WERI-Rb-1 (cell line): Measurements from ENCODE around the gene WWP2.
"Not testable (repeated sequence)": the region's sequence is repeated elsewhere in the genome, so short reads cannot be mapped to it uniquely, and the experiment has no call there.

ENCODE experiments used
- DNase-seq: peaks from one replicate; pipeline ENCODE4 v3.0.0-alpha.2; 2020
- H3K27ac ChIP-seq: fragments of 250-450 bp; sonication (Bioruptor Pico); 2 replicates; pipeline ENCODE4 v1.5.1; 2020; ENCODE audit warnings: mild to moderate bottlenecking, moderate library complexity
- H3K27me3 ChIP-seq: fragments of 250-450 bp; sonication (Bioruptor Pico); 2 replicates; pipeline ENCODE4 v1.5.1; 2021; ENCODE audit warnings: mild to moderate bottlenecking, low read depth, moderate library complexity; ENCODE audit not compliant: insufficient read depth, severe bottlenecking
- H3K36me3 ChIP-seq: fragments of 250-450 bp; sonication (Bioruptor Pico); 2 replicates; pipeline ENCODE4 v1.5.1; 2020; ENCODE audit warnings: mild to moderate bottlenecking, moderate library complexity
- H3K4me3 ChIP-seq: 2 replicates; pipeline ENCODE4 v1.5.1; 2011; ENCODE audit warnings: low read depth, mild to moderate bottlenecking, control low read depth, low read length
- H3K9me3 ChIP-seq: fragments of 250-450 bp; sonication (Bioruptor Pico); 2 replicates; pipeline ENCODE4 v1.5.1; 2021; ENCODE audit warnings: mild to moderate bottlenecking, moderate library complexity; ENCODE audit not compliant: severe bottlenecking
- TF ChIP-seq, protein P1 (sequence below): IDR thresholded peaks from 2 replicates; pipeline ENCODE4 v1.5.1; 2011; ENCODE audit warnings: low read depth, mild to moderate bottlenecking, control low read depth, inconsistent platforms, low read length

The WWP2 gene

DNA sequence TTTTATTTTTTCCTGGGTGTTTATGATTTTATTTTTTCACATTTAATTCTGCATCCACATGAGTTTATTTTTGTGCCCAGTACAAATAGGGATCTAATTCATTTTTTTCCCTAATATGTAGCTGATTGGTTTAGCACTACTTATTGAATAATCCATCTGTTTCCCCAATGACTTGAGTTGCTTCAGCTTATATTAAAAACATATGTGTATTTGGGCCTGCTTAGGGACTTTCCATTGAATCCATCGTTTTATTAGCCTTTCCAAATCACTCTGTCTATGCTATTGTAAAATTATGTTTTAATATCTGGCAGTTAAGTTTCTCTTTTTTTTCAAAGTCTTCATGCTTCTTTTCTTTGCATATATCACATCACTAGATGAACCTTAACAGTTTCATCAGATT is 42.2 kb downstream of the WWP2 start:
- Histone ChIP-seq H3K9me3 (no peaks in the 10 kb centered on the region), H3K4me3 (no peak overlapping the region), H3K27ac (no peak overlapping the region), H3K36me3 (no peaks in the 10 kb centered on the region; the same call in 1 of the 2 replicates), H3K27me3 (no peaks in the 10 kb centered on the region)
- TF ChIP-seq, protein P1, sequence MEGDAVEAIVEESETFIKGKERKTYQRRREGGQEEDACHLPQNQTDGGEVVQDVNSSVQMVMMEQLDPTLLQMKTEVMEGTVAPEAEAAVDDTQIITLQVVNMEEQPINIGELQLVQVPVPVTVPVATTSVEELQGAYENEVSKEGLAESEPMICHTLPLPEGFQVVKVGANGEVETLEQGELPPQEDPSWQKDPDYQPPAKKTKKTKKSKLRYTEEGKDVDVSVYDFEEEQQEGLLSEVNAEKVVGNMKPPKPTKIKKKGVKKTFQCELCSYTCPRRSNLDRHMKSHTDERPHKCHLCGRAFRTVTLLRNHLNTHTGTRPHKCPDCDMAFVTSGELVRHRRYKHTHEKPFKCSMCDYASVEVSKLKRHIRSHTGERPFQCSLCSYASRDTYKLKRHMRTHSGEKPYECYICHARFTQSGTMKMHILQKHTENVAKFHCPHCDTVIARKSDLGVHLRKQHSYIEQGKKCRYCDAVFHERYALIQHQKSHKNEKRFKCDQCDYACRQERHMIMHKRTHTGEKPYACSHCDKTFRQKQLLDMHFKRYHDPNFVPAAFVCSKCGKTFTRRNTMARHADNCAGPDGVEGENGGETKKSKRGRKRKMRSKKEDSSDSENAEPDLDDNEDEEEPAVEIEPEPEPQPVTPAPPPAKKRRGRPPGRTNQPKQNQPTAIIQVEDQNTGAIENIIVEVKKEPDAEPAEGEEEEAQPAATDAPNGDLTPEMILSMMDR = no peak
- DNase-seq = no peak

DNA sequence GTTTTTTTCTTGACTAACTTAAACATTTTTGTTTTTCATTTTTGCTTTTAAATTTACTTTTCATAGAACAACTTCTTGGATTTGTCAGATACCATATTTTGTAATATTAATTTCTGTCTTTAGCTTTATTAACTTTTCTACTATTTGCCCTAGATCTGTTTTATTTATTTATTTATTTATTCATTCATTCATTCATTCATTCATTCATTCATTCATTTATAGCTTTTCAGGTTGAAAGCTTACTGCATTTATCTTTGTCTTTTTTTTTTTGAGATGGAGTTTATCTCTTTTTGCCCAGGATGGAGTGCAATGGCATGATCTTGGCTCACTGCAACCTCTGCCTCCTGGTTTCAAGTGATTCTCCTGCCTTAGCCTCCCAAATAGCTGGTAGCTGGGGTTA is 44.6 kb downstream of the WWP2 start:
- H3K4me3 ChIP-seq, H3K9me3 ChIP-seq, H3K27ac ChIP-seq, H3K27me3 ChIP-seq, H3K36me3 ChIP-seq, DNase-seq: not testable (repeated sequence)

DNA sequence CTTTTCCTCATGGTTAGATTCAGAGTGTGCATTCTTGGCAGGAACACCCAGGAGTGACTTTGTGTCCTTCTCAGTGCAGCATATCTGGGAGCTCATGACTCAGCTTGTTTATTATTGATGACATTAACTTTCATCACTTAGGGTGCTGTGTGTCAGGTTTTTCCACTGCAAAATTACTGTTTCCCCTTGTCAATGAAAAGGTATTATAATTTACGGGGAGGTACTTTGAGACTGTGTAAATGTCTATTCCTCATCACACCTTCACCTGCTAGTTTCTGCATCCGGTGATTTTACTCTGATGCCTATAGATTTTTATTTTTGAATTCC is 50.5 kb downstream of the WWP2 start:
- Histone ChIP-seq H3K27me3 (no peaks in the 10 kb centered on the region), H3K4me3 (no peak overlapping the region), H3K9me3 (no peaks in the 10 kb centered on the region), H3K36me3 (no peaks in the 10 kb centered on the region), H3K27ac (no peak overlapping the region)
- TF ChIP-seq, protein P1 = no peak
- no peak for DNase-seq

DNA sequence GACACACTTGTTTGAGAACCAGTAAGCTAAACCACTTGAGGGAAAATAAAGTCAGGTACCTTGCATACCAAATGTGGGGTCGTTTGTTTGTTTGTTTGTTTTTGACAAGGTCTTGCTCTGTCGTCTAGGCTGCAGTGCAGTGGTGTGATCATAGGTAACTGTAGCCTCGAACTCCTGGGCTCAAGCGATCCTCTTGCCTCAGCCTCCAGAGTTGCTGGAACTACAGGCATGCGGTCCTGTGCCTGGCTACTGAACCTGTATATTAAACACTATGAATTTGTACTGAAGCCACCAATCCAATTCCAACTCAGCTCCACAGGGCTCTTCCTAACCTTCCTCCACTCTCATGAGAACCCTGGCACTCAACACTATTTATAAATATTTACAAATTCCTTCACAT is 51.9 kb downstream of the WWP2 start:
- no peaks in the 10 kb centered on the region for H3K36me3 ChIP-seq
- H3K27me3 ChIP-seq = no peaks in the 10 kb centered on the region
- no peaks in the 10 kb centered on the region for H3K9me3 ChIP-seq
- TF ChIP-seq, protein P1 = no peak
- no peak overlapping the region for H3K27ac ChIP-seq
- DNase-seq = no peak
- H3K4me3 ChIP-seq = no peak overlapping the region

DNA sequence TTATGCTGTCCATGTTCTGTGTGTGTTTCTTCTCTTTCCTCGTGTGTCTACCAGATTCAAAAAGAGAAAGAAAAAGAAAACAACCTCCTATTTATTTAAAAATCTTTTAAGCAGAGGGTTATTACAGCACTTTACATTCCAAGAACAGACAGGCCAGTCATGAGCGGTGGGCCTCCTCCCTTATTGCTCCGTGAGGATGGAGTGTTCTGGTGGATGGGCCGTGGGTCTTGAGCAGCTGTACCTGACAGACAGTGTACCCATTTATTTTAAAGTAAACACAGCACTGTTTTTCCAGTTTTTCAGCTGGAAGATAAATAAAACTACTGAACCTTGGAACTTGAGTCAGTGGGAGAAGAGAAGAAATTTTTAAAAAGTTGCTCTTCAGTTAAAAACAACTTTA is 52.4 kb downstream of the WWP2 start:
- Histone ChIP-seq H3K4me3 (no peak overlapping the region), H3K9me3 (no peaks in the 10 kb centered on the region), H3K27me3 (no peaks in the 10 kb centered on the region), H3K36me3 (no peaks in the 10 kb centered on the region), H3K27ac (no peak overlapping the region)
- DNase-seq = no peak
- TF ChIP-seq, protein P1 = no peak

DNA sequence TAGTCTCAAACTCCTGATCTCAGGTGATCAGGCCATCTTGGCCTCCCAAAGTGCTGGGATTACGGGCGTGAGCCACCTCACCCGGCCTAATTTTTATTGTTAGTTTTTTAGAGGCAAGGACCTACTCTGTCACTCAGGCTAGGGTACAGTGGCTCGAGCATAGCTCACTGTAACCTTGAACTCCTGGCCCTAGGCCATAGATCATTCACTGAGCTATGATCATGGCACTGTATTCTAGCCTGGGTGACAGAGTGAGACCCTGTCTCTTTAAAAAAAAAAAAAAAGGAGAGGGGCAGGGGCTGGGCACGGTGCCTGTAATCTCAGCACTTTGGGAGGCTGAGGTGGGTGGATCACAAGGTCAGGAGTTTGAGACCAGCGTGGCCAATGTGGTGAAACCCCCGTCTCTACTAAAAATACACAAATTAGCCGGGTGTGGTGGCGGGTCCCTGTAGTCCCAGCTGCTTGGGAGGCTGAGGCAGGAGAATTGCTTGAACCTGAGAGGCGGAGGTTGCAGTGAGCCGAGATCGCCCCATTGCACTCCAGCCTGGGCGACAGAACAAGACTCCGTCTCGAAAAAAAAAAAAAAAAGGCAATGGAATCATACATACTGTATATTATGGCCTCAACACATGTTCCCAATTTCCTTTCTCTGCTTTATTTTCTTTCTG is 53.2 kb downstream of the WWP2 start:
- H3K27me3 ChIP-seq, H3K9me3 ChIP-seq, DNase-seq, H3K27ac ChIP-seq, H3K36me3 ChIP-seq, H3K4me3 ChIP-seq: not testable (repeated sequence)

DNA sequence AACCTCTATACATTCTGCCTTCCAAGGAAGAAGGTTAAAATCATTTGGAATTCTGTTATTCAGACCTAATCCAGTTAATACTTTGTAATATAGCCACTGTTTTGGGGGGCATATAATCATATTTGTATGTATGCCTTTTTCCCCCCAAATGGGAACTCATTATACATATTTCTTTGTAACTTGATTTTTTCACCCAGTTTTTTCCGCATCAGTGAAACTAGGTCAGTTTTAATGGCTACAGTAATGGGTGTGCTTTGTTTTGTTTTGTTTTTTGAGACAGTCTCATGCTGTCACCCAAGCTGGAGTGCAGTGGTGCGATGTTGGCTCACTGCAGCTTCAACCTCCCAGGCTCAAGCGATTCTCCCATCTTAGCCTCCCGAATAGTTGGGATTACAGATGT is 54.9 kb downstream of the WWP2 start:
- Histone ChIP-seq H3K27me3 (no peaks in the 10 kb centered on the region), H3K9me3 (no peaks in the 10 kb centered on the region), H3K4me3 (no peak overlapping the region), H3K27ac (no peak overlapping the region), H3K36me3 (no peaks in the 10 kb centered on the region)
- DNase-seq = no peak
- TF ChIP-seq, protein P1 = no peak
